Fibroblast of pulmonary artery (primary cell): ENCODE measurements around the gene ANKRD33.

ENCODE experiments used
- DNase-seq: peaks from one replicate; pipeline ENCODE4 v3.0.0-alpha.2; 2010; ENCODE audit warnings: low read depth
- H3K4me3 ChIP-seq: replicated peaks from 2 replicates; pipeline ENCODE4 v1.5.1; 2011; ENCODE audit warnings: low read depth, mild to moderate bottlenecking, control low read depth, low read length, moderate library complexity
- TF ChIP-seq, protein P1 (sequence below): IDR thresholded peaks from 2 replicates; pipeline ENCODE4 v1.5.1; 2011; ENCODE audit warnings: mild to moderate bottlenecking, control low read depth, low read length, inconsistent platforms; ENCODE audit errors: missing control alignments

The ANKRD33 gene

DNA sequence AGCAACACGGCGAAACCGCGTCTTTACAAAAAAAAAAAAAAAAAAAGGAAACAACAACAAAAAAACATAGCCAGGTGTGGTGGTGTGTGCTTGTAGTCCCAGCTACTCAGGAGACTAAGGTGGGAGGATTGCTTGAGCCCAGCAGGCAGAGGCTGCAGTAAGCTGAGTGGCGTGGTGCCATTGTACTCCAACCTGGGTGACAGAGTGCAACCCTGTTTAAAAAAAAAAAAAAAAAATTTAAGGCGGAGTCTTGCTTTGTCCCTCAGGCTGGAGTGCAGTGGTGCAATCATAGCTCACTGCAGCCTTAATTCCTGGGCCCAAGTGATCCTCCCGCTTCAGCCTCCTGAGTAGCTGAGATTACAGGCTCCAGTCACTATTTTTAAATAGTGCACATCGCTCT lies 21.1 kb upstream of the ANKRD33 start:
- no peak for DNase-seq
- H3K4me3 ChIP-seq = no peak overlapping the region

DNA sequence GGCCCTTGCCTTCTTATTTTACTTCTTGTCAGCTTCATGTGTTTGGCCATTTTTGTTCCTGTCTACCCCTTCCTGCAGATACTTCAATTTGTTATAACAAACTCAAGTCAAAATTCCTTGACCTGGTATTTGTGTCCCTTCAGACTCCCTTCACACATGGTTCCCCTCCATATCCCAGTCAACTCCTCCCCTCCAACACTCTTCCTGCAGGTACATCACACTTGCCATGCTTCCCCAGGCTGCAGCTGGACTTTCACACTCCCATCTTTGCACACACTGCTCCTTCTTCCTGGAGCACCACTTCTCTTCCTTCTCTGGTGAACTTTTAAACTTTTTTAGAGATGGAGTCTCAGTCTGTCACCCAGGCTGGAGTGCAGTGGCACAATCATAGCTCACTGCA lies 20.5 kb upstream of the ANKRD33 start:
- DNase-seq = no peak
- TF ChIP-seq, protein P1, sequence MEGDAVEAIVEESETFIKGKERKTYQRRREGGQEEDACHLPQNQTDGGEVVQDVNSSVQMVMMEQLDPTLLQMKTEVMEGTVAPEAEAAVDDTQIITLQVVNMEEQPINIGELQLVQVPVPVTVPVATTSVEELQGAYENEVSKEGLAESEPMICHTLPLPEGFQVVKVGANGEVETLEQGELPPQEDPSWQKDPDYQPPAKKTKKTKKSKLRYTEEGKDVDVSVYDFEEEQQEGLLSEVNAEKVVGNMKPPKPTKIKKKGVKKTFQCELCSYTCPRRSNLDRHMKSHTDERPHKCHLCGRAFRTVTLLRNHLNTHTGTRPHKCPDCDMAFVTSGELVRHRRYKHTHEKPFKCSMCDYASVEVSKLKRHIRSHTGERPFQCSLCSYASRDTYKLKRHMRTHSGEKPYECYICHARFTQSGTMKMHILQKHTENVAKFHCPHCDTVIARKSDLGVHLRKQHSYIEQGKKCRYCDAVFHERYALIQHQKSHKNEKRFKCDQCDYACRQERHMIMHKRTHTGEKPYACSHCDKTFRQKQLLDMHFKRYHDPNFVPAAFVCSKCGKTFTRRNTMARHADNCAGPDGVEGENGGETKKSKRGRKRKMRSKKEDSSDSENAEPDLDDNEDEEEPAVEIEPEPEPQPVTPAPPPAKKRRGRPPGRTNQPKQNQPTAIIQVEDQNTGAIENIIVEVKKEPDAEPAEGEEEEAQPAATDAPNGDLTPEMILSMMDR = no peak
- H3K4me3 ChIP-seq = no peak overlapping the region

More for the DNA sequence above, 21.1 kb upstream of the ANKRD33 start:
- TF ChIP-seq, protein P1 = no peak

DNA sequence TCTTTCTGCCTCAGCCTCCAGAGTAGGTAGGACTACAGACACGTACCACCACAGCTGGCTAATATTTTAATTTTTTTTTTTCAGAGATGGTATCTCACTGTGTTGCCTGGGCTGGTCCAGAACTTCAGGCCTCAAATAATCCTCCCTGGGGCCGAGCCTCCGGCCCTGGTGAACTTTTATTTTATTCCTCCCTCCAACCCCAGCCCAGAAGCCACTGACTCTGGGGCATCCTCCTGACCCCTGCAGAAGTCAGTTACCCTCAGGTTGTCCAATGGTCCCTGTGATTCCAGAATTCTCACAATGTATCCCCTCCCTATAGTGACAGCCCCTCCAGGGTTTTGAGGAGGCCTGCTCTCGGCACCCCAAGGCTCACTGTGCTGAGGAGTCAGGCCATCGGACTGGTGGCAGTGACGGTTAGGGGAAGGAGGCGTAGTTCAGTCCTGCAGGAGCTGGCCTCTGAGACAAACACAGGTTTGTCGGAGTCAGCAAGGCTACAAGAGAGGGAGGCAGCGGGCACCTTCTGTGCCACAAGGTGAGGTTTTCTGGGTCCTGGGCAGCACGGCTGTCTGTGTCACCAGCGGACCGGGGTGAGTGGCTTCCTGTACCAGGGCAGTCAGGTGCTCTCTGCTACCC lies 20.0 kb upstream of the ANKRD33 start:
- TF ChIP-seq, protein P1 = no peak
- no peak for DNase-seq
- no peak overlapping the region for H3K4me3 ChIP-seq

DNA sequence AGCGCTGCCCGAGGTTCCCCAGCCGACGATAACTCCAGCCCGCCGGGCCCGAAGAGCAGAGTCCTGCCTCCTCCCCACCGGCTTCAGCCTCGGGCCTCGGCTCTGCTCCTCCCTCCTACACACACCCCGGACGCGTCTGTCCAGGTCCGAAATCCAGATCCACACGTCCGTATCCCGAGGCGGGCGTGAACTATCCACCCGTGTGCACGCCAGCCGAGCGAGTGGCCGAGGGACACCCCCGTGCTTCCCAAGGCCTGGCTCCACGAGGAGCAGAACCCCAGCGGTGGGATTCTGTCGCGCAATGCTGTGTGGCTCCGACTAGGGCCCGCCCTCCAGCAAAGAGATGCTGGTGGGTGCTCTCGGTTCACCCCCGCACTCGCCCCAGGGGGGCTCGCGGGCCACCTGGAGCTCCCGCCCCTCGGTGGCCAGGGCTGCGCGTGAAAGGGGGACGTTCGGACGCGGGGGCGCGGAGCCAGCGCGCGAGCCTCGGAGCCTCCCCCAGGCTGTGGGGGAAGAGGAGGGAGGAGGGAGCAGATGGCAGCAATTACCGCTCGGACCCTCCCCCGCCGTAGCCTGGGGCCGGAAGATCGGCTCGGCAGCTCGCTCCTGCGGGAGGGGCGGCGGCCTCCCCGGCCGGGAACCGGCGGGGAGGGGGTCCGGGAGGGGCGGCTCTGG lies 18.9 kb upstream of the ANKRD33 start:
- TF ChIP-seq, protein P1 = no peak
- no peak for DNase-seq
- H3K4me3 ChIP-seq = peak overlapping the region; percentile 45

DNA sequence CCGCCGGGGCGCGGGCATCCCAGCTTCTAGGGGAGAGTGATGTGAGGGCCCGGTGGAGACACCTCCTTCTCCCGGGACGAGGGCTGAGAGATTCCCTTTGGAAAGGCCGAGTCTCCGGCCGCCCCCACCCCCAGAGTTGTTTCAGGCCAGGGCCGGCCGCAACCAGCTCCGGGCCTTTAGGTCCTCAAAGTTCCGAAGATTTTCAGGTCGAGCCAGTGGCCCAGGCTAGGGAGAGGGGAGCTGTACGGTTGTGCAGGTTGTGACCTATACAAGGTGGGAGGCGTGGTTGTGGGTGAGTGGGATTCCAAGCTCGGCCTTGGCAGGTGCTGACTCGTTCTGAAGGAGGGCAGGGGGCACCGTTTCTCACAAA lies 18.4 kb upstream of the ANKRD33 start:
- TF ChIP-seq, protein P1 = no peak
- H3K4me3 ChIP-seq = peak overlapping the region; percentile 45
- no peak for DNase-seq

DNA sequence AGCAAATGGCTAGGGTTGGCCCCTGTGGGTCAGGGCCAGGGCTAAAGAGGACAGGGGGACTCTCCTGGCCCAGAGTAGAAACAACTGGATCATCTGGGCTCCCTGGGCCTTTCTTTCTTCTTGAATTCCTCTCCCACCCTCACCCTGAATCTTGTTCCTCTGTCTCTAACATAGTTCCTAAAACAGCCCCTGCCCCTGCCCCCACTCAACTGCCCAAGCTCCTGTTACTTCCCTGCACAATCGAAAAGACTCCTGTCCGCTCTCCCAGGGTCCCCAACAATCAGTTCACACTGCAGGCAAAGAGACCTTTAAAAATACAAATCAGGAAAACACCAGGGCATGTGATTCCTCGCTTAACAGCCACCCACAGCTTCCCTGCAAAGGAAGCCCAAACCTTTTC lies 18.0 kb upstream of the ANKRD33 start:
- no peak overlapping the region for H3K4me3 ChIP-seq
- DNase-seq = no peak
- TF ChIP-seq, protein P1 = no peak

DNA sequence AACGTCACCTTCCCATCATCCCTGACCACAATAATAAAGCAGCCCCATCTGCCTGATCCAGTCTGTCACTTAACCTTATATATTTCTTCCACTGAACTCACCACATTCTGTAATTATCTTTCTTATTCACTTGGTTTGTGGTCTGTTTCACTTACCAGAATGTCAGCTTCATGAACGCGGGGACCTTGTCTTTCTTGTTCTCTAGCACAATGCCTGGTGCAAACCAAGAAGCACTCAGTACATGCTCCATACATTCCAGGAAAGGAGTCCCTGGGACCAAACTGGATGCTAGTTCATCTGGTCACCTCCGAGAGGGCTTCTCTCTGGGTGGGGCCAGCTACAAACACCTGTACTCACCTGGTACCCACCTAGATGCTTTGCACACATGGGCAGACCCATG lies 17.4 kb upstream of the ANKRD33 start:
- no peak overlapping the region for H3K4me3 ChIP-seq
- TF ChIP-seq, protein P1 = no peak
- DNase-seq = no peak
